GM19467 (cell line): Measurements from ENCODE around the gene ACOXL.

Source experiments
- ATAC-seq: cut with Tn5 transposase; IDR thresholded peaks from one replicate; pipeline ENCODE4 v1.9.1; 2021; ENCODE audit warnings: mild to moderate bottlenecking, moderate library complexity; ENCODE audit not compliant: unreplicated experiment

Gene ACOXL

GRCh38 chr2:110751642-110752041, 19.3 kb downstream of the ACOXL start:
- ATAC-seq, result no peak

GRCh38 chr2:110752871-110753270, 20.5 kb downstream of the ACOXL start:
- ATAC-seq, result no peak

GRCh38 chr2:110755491-110756078, 23.2 kb downstream of the ACOXL start:
- no peak for ATAC-seq

- no peak for ATAC-seq
These were observed 27.0 kb downstream of the ACOXL start for GRCh38 chr2:110759411-110759810.

GRCh38 chr2:110764931-110765330, 32.6 kb downstream of the ACOXL start:
- ATAC-seq, result no peak

DNA sequence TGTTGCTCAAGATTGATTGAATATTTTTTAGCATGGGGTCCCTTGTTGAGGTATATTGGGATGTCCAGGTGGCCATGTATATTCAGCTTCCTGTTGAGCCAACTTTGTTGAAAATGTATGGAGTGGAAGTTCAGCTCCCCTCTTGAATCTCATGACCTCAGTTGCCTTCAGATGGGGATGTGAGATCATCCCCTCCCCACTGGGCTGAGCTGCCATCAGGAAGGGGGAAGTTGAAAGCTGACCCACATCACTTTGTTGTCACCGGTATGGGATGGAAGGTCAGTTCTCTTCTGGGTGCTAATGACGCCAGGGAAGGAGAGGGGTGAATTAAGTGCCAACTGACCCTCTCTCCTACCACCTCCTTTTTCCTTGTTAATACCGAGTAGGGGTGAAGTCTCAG, 33.9 kb downstream of the ACOXL start:
- ATAC-seq, result no peak

GRCh38 chr2:110768591-110768990, 36.2 kb downstream of the ACOXL start:
- ATAC-seq, result no peak

GRCh38 chr2:110770404-110770958, 38.1 kb downstream of the ACOXL start:
- ATAC-seq, result no peak

DNA sequence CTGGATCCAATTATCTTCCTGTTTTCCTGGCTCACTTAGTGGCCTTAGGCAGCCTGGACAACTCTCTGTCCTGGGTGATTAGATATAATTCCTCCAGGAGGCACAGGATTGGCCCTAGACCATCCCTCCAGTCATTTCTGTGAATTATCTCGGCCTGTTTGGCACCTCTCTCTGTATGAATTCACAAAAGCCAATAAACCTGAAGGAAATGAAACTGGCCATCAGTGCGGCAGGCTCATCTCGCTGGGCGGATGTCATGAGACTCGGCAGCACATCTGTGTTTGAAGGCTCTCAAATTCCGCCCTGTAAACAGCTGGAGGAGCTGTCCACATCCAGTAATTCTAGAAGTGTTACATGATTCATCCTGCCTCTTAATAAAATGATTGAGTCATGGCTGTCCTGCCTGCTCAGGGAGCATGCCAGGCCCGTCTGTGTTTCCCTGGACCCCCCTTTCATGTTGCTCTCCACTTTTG, 38.6 kb downstream of the ACOXL start:
- no peak for ATAC-seq

DNA sequence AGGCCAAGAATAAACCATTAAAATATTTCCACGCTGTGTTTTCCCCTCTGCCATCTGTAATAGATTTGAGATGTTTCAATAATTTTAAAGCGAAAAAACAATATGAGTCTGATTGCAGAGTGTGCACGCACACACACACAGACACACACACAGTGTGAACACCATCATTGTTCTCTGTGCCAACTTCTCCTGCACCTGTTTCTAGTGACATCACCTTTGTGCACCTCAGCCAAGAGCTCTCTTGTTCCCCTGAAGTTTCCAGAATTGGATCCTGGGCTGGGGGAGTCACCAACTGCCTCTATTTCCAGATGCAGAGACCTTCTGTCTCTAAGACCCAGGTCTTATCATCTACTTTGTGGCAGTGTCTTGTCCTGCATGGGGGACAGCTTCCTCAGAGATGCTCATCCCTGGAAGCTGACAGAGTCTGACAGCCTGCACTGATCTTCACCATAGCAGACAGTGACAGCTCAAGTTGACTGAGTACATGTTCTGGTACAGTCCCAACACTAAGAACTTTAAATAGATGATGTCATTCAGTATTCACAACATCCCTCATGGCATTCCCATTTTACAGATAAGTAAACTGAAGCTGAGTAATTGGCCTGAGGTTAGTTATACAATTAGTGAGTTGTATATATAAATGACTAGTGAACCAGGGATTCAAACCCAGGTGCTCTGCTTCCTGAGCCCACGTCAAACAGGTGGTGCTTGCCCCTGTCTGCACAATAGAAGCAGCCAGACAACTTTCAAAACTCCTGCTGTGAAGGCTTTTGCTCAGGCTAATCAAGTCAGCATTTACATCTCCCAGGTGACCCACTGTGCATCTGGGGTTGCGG, 39.4 kb downstream of the ACOXL start:
- ATAC-seq, result no peak

DNA sequence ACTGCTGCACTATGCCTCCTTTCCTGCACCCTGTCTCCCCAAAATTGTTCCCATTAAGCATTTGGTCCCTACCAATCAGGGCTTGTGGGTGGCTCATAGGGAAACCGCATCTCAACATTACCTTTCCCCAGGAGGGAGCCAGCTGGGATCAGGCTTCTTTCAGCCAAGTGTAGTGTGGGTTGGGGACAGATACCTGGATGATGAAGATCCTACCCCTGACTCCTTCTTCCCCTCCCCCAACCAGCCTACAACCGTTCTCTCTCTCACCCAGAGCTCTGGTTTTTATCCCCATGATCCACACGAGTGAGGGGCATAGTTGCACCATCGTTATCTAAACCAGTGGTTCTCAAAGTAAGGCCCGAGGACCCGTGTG, 40.0 kb downstream of the ACOXL start:
- no peak for ATAC-seq

- ATAC-seq, result no peak
These were observed 41.1 kb downstream of the ACOXL start for GRCh38 chr2:110773401-110773921.

DNA sequence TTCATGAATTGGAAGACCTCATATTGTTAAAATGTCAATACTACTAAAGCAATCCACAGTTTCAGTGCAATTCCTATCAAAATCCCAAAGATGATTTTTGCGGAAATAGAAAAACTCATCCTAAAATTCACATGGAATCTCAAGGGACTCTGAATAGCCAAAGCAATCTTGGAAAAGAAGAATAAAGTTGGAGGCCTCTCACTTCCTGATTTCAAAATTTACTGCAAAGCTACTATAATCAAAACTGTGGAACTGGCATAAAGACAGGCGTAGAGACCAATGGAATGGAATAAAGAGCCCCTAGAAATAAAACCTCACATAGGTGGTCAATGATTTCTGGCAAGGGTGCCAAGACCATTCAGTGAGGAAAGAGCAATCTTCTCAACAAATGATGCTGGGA, 42.3 kb downstream of the ACOXL start:
- no peak for ATAC-seq

- ATAC-seq, result no peak
These were observed 45.3 kb downstream of the ACOXL start for GRCh38 chr2:110777531-110778311.

DNA sequence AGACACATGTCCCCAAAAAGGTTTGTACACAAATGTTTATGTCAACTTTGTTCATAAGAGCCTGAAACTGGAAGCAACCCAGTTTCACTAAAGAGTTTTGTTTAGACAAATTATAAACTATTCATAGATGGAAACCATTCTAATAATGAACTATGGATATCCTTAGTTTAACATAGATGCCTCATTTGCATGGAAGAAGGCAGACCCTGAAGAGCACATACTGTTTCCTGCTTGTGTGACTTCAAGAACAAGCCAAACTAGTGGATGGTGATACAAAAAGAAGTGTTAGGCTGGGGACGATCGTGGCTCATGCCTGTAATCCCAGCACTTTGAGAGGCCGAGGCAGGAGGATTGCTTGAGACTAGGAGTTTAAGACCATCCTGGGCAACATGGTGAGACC, 48.1 kb downstream of the ACOXL start:
- ATAC-seq, result no peak

GRCh38 chr2:110783196-110783873, 51.0 kb downstream of the ACOXL start:
- no peak for ATAC-seq

DNA sequence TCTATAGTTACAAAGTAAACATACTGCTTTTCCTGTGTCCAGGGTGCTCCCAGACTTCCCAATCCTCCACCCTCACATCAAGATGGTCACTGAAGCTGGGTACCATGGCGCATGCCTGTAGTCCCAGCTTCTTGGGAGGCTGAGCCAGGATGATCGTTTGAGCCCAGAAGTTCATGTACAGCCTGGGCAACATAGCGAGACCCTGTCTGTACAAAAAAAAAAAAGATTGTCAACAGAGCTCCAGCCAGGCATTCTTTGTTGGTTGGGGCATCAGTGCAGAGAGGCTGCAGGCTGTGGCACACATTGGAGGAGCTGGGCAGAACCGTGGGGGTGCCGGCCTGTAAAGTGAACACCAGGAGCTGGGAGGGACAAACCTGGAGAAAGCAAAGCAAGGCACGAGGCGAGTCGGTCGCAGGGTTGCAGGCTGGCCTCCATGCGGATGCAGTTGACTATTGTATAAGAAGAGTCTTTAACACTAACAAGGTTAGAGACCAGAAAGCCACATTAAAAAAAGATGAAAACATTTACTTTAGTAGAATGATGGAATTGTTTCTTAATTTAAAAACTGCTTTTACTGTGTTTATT, 51.8 kb downstream of the ACOXL start:
- no peak for ATAC-seq

DNA sequence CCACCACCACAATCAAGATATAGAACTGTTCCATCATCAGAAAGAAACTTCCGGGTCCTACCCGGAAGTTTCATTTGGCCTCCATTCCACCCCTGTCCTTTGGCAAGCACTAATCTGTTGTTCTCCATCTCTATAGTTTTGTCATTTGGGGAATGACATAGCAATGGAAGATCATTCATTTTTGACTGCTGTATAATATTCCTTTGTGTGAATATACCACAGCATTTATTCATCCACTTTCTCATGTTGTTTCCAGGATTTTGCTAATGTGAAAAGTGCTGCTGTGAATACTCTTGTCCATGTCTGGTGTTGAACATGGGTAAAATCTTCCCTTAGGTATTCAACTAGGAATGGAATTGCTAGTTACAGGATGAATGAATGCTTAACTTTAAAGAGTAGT, 53.1 kb downstream of the ACOXL start:
- ATAC-seq, result no peak

DNA sequence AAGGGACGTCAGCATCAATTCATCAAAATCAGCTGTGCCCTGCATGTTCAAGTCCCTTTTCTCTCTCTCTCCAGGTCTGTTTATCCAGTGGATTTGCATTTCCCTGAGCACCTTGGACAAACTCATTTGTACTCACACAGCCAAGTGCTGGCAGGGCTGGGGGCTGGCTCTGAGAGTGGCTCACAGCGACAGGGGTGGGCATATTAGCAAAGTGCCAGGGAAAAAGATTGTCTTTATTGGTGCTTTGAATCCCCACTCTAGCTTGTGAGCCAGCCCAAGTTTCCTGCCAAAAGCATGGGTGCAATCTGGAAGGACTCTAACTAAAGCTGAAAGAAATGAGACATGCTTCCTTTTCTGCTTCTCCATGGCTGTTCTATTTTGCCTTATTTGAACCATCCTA, 56.6 kb downstream of the ACOXL start:
- no peak for ATAC-seq

- no peak for ATAC-seq
These were observed 57.3 kb downstream of the ACOXL start for GRCh38 chr2:110789706-110790105.
